ENCODE measurements around the gene ERV3-1. TPM values are rescaled to one million over a fixed set of nuclear protein-coding genes. Genes with fewer than 3 reads are reported as not detected.

Gene ERV3-1
- total and polyA plus RNA-seq, 9 of the 15 experiments (the other 6 are each of a cell fraction or from before 2014, with no cell fraction given): 10.2 to 30.0 (median 22.0) TPM

DNA sequence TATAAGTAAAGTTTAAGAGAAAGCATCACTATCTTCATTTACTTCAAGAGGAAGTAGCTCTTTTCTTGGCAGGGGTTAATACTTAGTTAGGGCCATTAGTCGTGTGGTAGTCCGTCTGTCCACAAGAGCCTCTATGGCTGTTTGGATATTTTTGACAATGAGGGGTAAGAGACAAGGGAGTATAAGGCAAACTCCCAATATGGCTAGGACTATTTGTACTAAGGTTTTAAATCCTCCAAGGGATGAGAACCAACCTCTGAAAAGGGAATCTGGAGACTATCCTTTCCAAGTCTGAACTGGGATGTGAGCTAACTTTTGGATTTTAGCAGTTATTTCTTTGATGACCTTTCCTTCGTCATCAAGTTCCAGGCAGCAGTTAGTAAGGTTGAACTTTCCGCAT lies 15.6 kb downstream of the ERV3-1 start, which contains the start of gene ZNF117 (continued):
- TF ChIP-seq, protein P1, sequence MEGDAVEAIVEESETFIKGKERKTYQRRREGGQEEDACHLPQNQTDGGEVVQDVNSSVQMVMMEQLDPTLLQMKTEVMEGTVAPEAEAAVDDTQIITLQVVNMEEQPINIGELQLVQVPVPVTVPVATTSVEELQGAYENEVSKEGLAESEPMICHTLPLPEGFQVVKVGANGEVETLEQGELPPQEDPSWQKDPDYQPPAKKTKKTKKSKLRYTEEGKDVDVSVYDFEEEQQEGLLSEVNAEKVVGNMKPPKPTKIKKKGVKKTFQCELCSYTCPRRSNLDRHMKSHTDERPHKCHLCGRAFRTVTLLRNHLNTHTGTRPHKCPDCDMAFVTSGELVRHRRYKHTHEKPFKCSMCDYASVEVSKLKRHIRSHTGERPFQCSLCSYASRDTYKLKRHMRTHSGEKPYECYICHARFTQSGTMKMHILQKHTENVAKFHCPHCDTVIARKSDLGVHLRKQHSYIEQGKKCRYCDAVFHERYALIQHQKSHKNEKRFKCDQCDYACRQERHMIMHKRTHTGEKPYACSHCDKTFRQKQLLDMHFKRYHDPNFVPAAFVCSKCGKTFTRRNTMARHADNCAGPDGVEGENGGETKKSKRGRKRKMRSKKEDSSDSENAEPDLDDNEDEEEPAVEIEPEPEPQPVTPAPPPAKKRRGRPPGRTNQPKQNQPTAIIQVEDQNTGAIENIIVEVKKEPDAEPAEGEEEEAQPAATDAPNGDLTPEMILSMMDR (IDR thresholded peaks at IDR 0.05 in 2 of 3, conservative IDR thresholded peaks at IDR 0.05 in 1 of 3; ENCODE audit: insufficient read depth in 2 of 3, low read depth in 1 of 3, low read length in 3 of 3): no peak
- TF ChIP-seq, protein P2, sequence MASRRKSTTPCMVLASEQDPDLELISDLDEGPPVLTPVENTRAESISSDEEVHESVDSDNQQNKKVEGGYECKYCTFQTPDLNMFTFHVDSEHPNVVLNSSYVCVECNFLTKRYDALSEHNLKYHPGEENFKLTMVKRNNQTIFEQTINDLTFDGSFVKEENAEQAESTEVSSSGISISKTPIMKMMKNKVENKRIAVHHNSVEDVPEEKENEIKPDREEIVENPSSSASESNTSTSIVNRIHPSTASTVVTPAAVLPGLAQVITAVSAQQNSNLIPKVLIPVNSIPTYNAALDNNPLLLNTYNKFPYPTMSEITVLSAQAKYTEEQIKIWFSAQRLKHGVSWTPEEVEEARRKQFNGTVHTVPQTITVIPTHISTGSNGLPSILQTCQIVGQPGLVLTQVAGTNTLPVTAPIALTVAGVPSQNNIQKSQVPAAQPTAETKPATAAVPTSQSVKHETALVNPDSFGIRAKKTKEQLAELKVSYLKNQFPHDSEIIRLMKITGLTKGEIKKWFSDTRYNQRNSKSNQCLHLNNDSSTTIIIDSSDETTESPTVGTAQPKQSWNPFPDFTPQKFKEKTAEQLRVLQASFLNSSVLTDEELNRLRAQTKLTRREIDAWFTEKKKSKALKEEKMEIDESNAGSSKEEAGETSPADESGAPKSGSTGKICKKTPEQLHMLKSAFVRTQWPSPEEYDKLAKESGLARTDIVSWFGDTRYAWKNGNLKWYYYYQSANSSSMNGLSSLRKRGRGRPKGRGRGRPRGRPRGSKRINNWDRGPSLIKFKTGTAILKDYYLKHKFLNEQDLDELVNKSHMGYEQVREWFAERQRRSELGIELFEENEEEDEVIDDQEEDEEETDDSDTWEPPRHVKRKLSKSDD (conservative IDR thresholded peaks at IDR 0.05; ENCODE audit: low read length): no peak
- TF ChIP-seq ZSCAN29 (IDR thresholded peaks at IDR 0.05) (no peak), CTBP1 (IDR thresholded peaks at IDR 0.05; ENCODE audit: borderline replicate concordance) (no peak)

DNA sequence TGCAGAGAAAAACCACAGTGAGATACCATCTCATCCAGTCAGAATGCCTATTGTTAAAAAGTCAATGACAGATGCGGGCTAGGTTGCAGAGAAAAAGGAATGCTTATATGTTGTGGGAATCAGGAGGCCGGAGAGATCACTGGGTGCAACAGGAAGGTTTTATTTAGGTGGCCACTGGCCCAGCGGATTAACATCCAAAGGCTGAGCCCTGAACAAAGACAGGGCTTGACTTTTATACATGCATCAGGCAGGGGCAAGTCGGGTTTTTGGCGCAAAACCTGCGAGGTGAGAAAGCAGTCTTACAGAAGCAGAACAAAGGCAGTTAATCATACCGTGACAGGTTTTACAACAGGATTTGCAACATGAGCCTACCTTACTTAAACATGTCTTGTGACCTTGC lies 16.3 kb downstream of the ERV3-1 start:
- Histone ChIP-seq H3K9me3 (replicated peaks; ENCODE audit: control insufficient read depth, insufficient read depth, low read depth, low read length) (peaks cover 43% of the 10 kb centered on the region), H3K27ac (ENCODE audit: extremely low read depth, low read depth, low read length) (no peak overlapping the region), H2AFZ (ENCODE audit: low read depth, low read length) (no peak overlapping the region), H4K20me1 (replicated peaks; ENCODE audit: control insufficient read depth, insufficient read depth, low read length) (no peaks in the 10 kb centered on the region), H3K79me2 (ENCODE audit: control insufficient read depth, insufficient read depth, low read length) (no peaks in the 10 kb centered on the region), H3K9ac (ENCODE audit: insufficient read depth in 1 of 2, low read depth in 2 of 2, low read length in 2 of 2) (no peak overlapping the region), H3K4me2 (ENCODE audit: insufficient read depth, low read length) (no peak overlapping the region), H3K4me3 (no peak overlapping the region), H3K4me1 (replicated peaks in 1 of 2; ENCODE audit: control insufficient read depth in 2 of 2, insufficient read depth in 2 of 2, low read length in 2 of 2) (no peaks in the 10 kb centered on the region), H3K27me3 (ENCODE audit: control insufficient read depth in 2 of 2, insufficient read depth in 2 of 2, low read length in 2 of 2) (no peaks in the 10 kb centered on the region), H3K36me3 (ENCODE audit: control insufficient read depth, insufficient read depth, low read length) (peaks cover 14% of the 10 kb centered on the region), H3K9me1 (ENCODE audit: control insufficient read depth, insufficient read depth, low read length) (no peaks in the 10 kb centered on the region)
- peak in 1 of 4 experiments; percentile 27 for DNase-seq (ENCODE audit: extremely low read depth in 1 of 4, low spot score in 3 of 4)
- no peak for ATAC-seq
- BruUV-seq (replicated peaks): no TSS peak
- intact Hi-C loops (cut with micrococcal nuclease) (no loop called here), in situ Hi-C loops (cut with MboI) (no loop called here)
- FAIRE-seq: peak; percentile 82
- WGBS (ENCODE audit: insufficient coverage, low coverage, missing lambda C conversion rate): 71% methylated on average over 7 of the region's 7 CpGs
- ChIA-PET POLR2A (interaction anchor here (1.1 kb wide), 1 partner anchor 9 kb away, joined by 3 read pairs; no protein-coding TSS in a partner anchor), CTCF (ENCODE audit: low intra/inter-chr PET ratio) (no interaction called here)
- TF ChIP-seq HIVEP1 (CRISPR knock-in tag; IDR thresholded peaks at IDR 0.05) (no peak), BCOR (IDR thresholded peaks at IDR 0.05) (no peak), SNAPC5 (CRISPR knock-in tag; IDR thresholded peaks at IDR 0.05) (no peak), FOXA1 (IDR thresholded peaks at IDR 0.05; ENCODE audit: borderline replicate concordance) (no peak), KLF6 (CRISPR knock-in tag; IDR thresholded peaks at IDR 0.05; ENCODE audit: borderline replicate concordance) (no peak), CHD2 (IDR thresholded peaks at IDR 0.05; ENCODE audit: low read depth, low read length) (no peak), PHF21A (IDR thresholded peaks at IDR 0.05; ENCODE audit: borderline replicate concordance, low read depth) (no peak), TCF7L2 (IDR thresholded peaks at IDR 0.05; ENCODE audit: low read depth, low read length) (no peak), ZBTB9 (CRISPR knock-in tag; IDR thresholded peaks at IDR 0.05) (no peak)
- TF ChIP-seq, protein P3, sequence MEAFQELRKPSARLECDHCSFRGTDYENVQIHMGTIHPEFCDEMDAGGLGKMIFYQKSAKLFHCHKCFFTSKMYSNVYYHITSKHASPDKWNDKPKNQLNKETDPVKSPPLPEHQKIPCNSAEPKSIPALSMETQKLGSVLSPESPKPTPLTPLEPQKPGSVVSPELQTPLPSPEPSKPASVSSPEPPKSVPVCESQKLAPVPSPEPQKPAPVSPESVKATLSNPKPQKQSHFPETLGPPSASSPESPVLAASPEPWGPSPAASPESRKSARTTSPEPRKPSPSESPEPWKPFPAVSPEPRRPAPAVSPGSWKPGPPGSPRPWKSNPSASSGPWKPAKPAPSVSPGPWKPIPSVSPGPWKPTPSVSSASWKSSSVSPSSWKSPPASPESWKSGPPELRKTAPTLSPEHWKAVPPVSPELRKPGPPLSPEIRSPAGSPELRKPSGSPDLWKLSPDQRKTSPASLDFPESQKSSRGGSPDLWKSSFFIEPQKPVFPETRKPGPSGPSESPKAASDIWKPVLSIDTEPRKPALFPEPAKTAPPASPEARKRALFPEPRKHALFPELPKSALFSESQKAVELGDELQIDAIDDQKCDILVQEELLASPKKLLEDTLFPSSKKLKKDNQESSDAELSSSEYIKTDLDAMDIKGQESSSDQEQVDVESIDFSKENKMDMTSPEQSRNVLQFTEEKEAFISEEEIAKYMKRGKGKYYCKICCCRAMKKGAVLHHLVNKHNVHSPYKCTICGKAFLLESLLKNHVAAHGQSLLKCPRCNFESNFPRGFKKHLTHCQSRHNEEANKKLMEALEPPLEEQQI (IDR thresholded peaks at IDR 0.05): 0 out of 2 replicates have a peak, but pooled peaks have one; percentile 37

Measured in K562 (cell line).